ENCODE results near the gene KLF13. TPM values are rescaled to one million over a fixed set of nuclear protein-coding genes. Genes with fewer than 3 reads are reported as not detected.

Gene KLF13
- total RNA-seq, 1 donor from 2014 or later = 30.9 TPM

DNA sequence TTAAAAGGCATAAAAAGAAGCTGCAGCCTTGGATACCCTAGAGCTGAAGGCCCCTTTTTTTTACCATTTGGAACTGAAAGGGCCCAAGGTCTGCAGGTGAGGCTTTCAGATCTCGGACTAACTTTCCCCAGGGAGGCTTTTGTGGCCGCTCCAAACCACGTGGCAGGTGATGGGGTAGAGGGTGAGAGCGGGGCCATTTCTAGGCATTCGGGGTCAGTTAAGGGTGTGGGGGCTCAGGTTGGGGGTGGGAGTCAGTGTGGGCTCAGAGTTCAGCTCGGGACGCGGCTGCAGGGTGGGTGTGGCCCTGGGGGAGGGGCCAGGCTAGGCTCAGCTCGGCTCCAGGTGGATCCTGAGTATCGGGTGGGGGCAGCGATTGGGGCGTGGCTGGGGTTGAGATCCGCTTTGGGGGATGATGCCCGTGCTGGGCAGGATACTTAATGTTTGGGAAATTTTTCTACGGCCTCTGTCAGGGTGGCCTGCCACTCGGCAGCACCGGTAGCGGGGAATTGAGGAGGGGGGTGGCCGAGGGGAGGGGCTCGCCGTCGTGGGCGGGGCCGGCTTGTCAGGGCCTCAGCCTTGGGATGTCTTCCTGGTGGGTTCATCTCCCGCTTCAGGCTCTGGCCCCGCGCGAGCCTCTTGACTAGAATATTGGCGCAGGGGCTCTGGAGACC lies 2.5 kb downstream of the KLF13 start:
- intact Hi-C loops (cut with DNase I) = loop anchor here (2.0 to 10.0 kb wide), 3 partner anchors 36 to 156 kb away; no protein-coding TSS in a partner anchor
- peaks cover 67% of the 10 kb centered on the region for H3K4me1 ChIP-seq
- no peak for DNase-seq (ENCODE audit: extremely low spot score in 2 of 2)
- peak overlapping the region; percentile 56 to 77 for H3K4me3 ChIP-seq
- no peaks in the 10 kb centered on the region for H3K9me3 ChIP-seq
- H3K27me3 ChIP-seq = no peaks in the 10 kb centered on the region
- peak overlapping the region; percentile 90 for H3K27ac ChIP-seq
- H3K36me3 ChIP-seq = no peaks in the 10 kb centered on the region
- TF ChIP-seq POLR2AphosphoS5 (IDR thresholded peaks at IDR 0.05; ENCODE audit: insufficient read depth in 1 of 2, low read depth in 1 of 2) = no peak
- no peak for TF ChIP-seq POLR2A (IDR thresholded peaks at IDR 0.05)
- TF ChIP-seq CTCF (IDR thresholded peaks at IDR 0.05) = no peak

- TF ChIP-seq POLR2A (IDR thresholded peaks at IDR 0.05) (no peak), CTCF (IDR thresholded peaks at IDR 0.05) (no peak), POLR2AphosphoS5 (IDR thresholded peaks at IDR 0.05; ENCODE audit: insufficient read depth in 1 of 2, low read depth in 1 of 2) (no peak)
- H3K4me1 ChIP-seq = peaks cover 69% of the 10 kb centered on the region
- no peak for DNase-seq (ENCODE audit: extremely low spot score in 2 of 2)
Observed at GRCh38 chr15:31329640-31330010, 3.0 kb downstream of the KLF13 start.

DNA sequence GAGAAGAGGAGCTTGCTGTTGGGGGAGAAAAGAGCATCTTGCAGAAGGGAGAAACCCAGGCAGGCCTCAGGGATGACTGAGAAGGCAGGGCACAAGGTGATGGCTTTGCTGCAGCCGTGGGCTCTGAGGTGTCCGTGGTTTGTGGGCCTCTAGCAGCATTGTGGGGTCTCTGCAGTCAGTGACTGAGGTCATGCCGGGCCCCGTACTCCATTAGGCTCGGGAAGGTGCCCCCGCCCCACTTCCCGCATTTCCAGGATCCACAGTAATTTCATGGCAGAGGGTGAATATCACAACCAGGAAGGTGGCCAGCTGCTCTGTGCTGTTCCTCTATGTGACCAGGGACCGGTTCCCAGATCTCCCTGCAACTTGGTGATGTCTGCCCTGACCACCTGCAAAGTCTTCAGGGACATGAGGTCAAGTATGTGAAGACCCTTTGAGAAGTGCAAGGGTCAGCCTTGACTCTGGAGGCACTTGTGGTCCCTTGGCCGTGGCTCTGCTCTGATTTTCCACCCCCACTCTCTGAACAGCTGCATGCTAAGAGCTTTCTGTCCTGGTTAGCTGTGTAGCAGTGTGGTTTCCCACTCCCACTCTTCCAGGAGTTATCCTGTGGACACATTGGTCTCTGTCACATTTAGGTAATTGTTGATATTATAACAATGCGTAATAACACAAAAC lies 3.6 kb downstream of the KLF13 start:
- TF ChIP-seq POLR2AphosphoS5 (IDR thresholded peaks at IDR 0.05; ENCODE audit: insufficient read depth in 1 of 2, low read depth in 1 of 2) (no peak), POLR2A (IDR thresholded peaks at IDR 0.05) (no peak), CTCF (IDR thresholded peaks at IDR 0.05) (no peak)
- Histone ChIP-seq H3K36me3 (no peaks in the 10 kb centered on the region), H3K27me3 (no peaks in the 10 kb centered on the region), H3K27ac (peak overlapping the region; percentile 90), H3K9me3 (no peaks in the 10 kb centered on the region), H3K4me1 (peaks cover 69% of the 10 kb centered on the region), H3K4me3 (peak overlapping the region in 1 of 2 donors; percentile 77)
- DNase-seq (ENCODE audit: extremely low spot score in 2 of 2) = no peak
- intact Hi-C loops (cut with DNase I) = no loop called here

More at GRCh38 chr15:31329640-31330010, 3.0 kb downstream of the KLF13 start:
- Histone ChIP-seq H3K27me3 (no peaks in the 10 kb centered on the region), H3K4me3 (peak overlapping the region; percentile 56 to 77), H3K9me3 (no peaks in the 10 kb centered on the region), H3K27ac (peak overlapping the region; percentile 90), H3K36me3 (no peaks in the 10 kb centered on the region)
- intact Hi-C loops (cut with DNase I) = loop anchor here (2.0 to 10.0 kb wide), 3 partner anchors 35 to 155 kb away; no protein-coding TSS in a partner anchor

GRCh38 chr15:31330836-31331235 lies 4.2 kb downstream of the KLF13 start:
- Histone ChIP-seq H3K4me1 (peaks cover 72% of the 10 kb centered on the region), H3K4me3 (no peak overlapping the region), H3K36me3 (no peaks in the 10 kb centered on the region), H3K27ac (peak overlapping the region; percentile 90), H3K9me3 (no peaks in the 10 kb centered on the region), H3K27me3 (no peaks in the 10 kb centered on the region)
- TF ChIP-seq POLR2AphosphoS5 (IDR thresholded peaks at IDR 0.05; ENCODE audit: insufficient read depth in 1 of 2, low read depth in 1 of 2) = no peak
- no peak for TF ChIP-seq POLR2A (IDR thresholded peaks at IDR 0.05)
- TF ChIP-seq CTCF (IDR thresholded peaks at IDR 0.05) = no peak
- DNase-seq (ENCODE audit: extremely low spot score in 2 of 2) = no peak
- intact Hi-C loops (cut with DNase I) = no loop called here

DNA sequence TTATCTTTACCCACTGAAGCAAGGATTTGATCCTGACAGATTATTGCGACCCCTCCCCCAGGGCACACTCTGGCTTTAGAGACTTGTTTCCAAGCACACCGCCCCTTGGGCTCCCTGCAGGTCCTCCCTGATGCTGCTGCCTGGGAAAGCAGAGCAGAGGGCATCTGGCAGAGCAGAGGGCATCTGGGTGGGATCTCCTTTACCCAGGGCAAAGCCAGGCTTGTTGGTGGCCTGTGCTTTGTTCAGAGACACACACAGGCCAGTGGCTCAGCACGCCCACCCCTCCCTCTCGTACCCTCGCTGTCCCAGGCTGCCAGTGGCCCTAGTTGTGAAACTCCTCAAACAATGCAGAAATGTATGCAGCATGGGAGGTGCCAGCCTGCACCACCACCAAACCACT lies 4.8 kb downstream of the KLF13 start:
- no peak for TF ChIP-seq POLR2AphosphoS5 (IDR thresholded peaks at IDR 0.05; ENCODE audit: insufficient read depth in 1 of 2, low read depth in 1 of 2)
- TF ChIP-seq POLR2A (IDR thresholded peaks at IDR 0.05) = no peak
- no peak for TF ChIP-seq CTCF (IDR thresholded peaks at IDR 0.05)
- no peaks in the 10 kb centered on the region for H3K27me3 ChIP-seq
- no peak for DNase-seq (ENCODE audit: extremely low spot score in 2 of 2)
- no peaks in the 10 kb centered on the region for H3K9me3 ChIP-seq
- intact Hi-C loops (cut with DNase I) = no loop called here
- no peaks in the 10 kb centered on the region for H3K36me3 ChIP-seq
- no peak overlapping the region for H3K4me3 ChIP-seq
- H3K27ac ChIP-seq = peak overlapping the region; percentile 90
- peaks cover 77% of the 10 kb centered on the region for H3K4me1 ChIP-seq

Data from vagina (tissue), 2 donors.